Skin of body (tissue), 2 donors: ENCODE results near the gene TRIM14. TPM values are rescaled to one million over a fixed set of nuclear protein-coding genes. Genes with fewer than 3 reads are reported as not detected.
A peak's percentile ranks its signal among the peaks of the same experiment; 100 is the strongest.
"Not testable (repeated sequence)": the region's sequence is repeated elsewhere in the genome, so short reads cannot be mapped to it uniquely, and the experiment has no call there.

Experiments
- DNase-seq: peaks from one replicate; lab custom pipeline; 2025; lab: John Stamatoyannopoulos, UW
- total RNA-seq: library from RNA; depleted of rRNA; stranded (reverse); fragments of >200 nt; gene quantifications from one replicate; pipeline ENCODE4 v1.2.3, GENCODE V29; 2014

Gene TRIM14
- total RNA-seq, 1 donor from 2014 or later, result 2.8 TPM

- no peak for DNase-seq
These were observed 35.3 kb downstream of the TRIM14 start for GRCh38 chr9:98083566-98084183.

GRCh38 chr9:98083061-98083501 lies 35.9 kb downstream of the TRIM14 start:
- DNase-seq, result no peak

- DNase-seq, result no peak
These were observed 37.4 kb downstream of the TRIM14 start for GRCh38 chr9:98081477-98082219.

GRCh38 chr9:98080780-98081179 lies 38.2 kb downstream of the TRIM14 start:
- no peak for DNase-seq

GRCh38 chr9:98080326-98080725 lies 38.7 kb downstream of the TRIM14 start:
- no peak for DNase-seq

- DNase-seq, result no peak
These were observed 40.1 kb downstream of the TRIM14 start for GRCh38 chr9:98078895-98079294.

GRCh38 chr9:98076514-98076890 lies 42.5 kb downstream of the TRIM14 start:
- DNase-seq, result not testable (repeated sequence)

GRCh38 chr9:98075332-98075805 lies 43.7 kb downstream of the TRIM14 start:
- no peak for DNase-seq

GRCh38 chr9:98074115-98074990 lies 44.7 kb downstream of the TRIM14 start:
- DNase-seq, result no peak

GRCh38 chr9:98071737-98072136 lies 47.3 kb downstream of the TRIM14 start:
- DNase-seq, result no peak

GRCh38 chr9:98070704-98071103 lies 48.3 kb downstream of the TRIM14 start:
- DNase-seq, result no peak

GRCh38 chr9:98069551-98069950 lies 49.5 kb downstream of the TRIM14 start:
- no peak for DNase-seq

- no peak for DNase-seq
These were observed 51.8 kb downstream of the TRIM14 start for GRCh38 chr9:98067184-98067583.

- DNase-seq, result no peak
These were observed 52.8 kb downstream of the TRIM14 start for GRCh38 chr9:98066235-98066634.

GRCh38 chr9:98064623-98065392 lies 54.2 kb downstream of the TRIM14 start:
- no peak for DNase-seq

- no peak for DNase-seq
These were observed 56.9 kb downstream of the TRIM14 start for GRCh38 chr9:98062161-98062560.

GRCh38 chr9:98057138-98057799 lies 61.8 kb downstream of the TRIM14 start:
- peak; percentile 52 for DNase-seq

- peak; percentile 93 for DNase-seq
These were observed 62.5 kb downstream of the TRIM14 start, which contains the start of gene NANS for GRCh38 chr9:98056269-98057137. Gene NANS (plus strand): TSS chr9:98056732. CDS start chr9:98056809, 77 bp downstream.

GRCh38 chr9:98054376-98054951 lies 64.6 kb downstream of the TRIM14 start:
- DNase-seq, result no peak
